ENCODE measurements around the gene MORN5. TPM values are rescaled to one million over a fixed set of nuclear protein-coding genes. Genes with fewer than 3 reads are reported as not detected.

Gene MORN5
- not detected for polyA plus RNA-seq (2012; ENCODE audit: low read depth, missing spikeins)

DNA sequence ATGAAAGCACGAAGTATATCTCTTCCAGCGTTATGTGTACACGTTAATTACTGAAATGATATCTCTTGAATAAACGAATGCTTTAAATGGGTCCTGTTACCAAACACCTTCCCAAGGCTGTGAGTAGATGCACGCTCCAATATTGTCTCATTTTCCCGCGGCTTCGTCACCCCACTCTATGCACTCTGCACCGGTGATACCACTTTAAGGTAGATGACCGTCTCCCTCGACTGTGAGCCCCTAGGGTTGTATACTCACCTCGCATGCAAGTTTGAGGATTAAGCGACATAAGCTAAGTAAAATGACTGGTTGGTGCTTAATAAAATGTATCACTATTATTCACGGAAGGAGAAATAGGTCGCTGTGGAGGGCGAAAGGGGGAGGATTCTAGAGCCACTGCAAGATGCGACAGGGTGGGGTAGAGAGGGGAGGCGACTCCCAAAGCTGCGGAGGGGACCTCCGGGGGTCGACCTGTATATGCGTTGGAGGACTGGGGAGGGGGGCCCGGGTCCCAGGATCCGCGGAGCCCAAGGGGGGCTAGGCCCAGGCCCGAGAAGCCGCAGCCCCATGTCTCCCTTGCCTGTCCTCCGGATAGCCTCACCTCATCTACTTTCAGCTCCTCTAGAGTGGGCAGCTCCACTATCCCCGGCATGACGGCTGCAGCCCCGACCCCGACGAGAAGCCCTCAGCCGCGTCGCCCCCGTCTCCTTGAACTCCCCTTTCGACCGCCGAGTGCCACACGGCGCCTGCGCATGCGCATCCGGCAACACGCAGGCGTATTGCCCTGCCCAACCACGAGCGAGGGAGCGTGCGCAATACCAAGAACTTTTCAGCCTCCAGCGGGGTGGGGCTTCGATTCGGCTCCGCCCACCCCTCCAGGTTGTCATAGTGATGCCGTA lies at the start of gene MORN5, which contains the start of gene NDUFA8:
MORN5 (plus strand) TSS at position 883 of the 899 bp plus-strand sequence. CDS start 65 bp downstream, outside the sequence.
NDUFA8 (minus strand) TSS at position 754 of the 899 bp plus-strand sequence; CDS start at position 652, 102 bp downstream.
- FAIRE-seq: peak; percentile 99
- DNase-seq (ENCODE audit: insufficient read length, low spot score): peak; percentile 96
- TF ChIP-seq SPI1 (IDR thresholded peaks at IDR 0.05; ENCODE audit: low read depth, low read length) (no peak), POLR2AphosphoS5 (IDR thresholded peaks at IDR 0.05; ENCODE audit: low read depth, low read length) (peak; percentile 69; the same call in 1 of the 2 replicates), POU2F2 (IDR thresholded peaks at IDR 0.05; ENCODE audit: low read depth, low read length) (no peak), POLR2A (IDR thresholded peaks at IDR 0.05; ENCODE audit: low read depth, low read length) (peak; percentile 66; the same call in 1 of the 2 replicates)

DNA sequence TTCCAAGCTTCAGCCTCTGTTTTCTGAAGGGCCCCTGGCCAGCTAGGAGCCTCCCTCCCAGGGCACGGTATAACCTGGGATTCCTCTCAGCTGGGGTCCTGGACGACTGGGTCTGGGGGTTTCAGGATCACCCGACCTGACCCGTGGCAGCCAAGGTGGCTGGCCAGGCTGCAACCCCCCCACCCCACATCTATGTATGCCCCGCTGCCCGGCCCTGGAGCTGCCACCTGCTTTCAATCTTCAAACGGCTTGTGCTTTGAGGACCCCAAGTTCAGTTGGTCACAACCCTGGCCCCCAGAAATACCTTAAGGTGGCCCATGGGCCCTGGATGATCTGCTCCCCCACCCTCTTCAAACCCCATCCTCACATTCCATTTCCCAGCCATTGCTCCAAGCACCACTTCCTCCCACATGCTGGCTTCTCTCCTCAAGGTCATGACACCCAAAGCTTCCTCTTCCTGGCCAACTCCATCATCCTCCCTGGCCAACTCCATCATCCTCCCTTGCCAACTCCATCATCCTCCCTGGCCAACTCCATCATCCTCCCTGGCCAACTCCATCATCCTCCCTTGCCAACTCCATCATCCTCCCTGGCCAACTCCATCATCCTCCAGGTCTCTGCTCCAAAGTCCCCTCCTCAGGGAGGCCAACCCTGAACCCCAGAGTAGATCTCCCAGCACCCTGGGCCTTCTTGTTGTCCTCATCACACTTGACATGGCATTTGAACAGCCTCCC lies 49.4 kb upstream of the MORN5 start:
- TF ChIP-seq SPI1 (IDR thresholded peaks at IDR 0.05; ENCODE audit: low read depth, low read length) (no peak), PAX5 (IDR thresholded peaks at IDR 0.05; ENCODE audit: insufficient read depth, low read length, severe bottlenecking) (no peak), POLR2AphosphoS5 (IDR thresholded peaks at IDR 0.05; ENCODE audit: low read depth, low read length) (no peak), POU2F2 (IDR thresholded peaks at IDR 0.05; ENCODE audit: low read depth, low read length) (no peak), POLR2A (IDR thresholded peaks at IDR 0.05; ENCODE audit: low read depth, low read length) (no peak), TAF1 (IDR thresholded peaks at IDR 0.05; ENCODE audit: low read depth, low read length) (no peak)
- FAIRE-seq (no peak), DNase-seq (ENCODE audit: insufficient read length, low spot score) (no peak)

DNA sequence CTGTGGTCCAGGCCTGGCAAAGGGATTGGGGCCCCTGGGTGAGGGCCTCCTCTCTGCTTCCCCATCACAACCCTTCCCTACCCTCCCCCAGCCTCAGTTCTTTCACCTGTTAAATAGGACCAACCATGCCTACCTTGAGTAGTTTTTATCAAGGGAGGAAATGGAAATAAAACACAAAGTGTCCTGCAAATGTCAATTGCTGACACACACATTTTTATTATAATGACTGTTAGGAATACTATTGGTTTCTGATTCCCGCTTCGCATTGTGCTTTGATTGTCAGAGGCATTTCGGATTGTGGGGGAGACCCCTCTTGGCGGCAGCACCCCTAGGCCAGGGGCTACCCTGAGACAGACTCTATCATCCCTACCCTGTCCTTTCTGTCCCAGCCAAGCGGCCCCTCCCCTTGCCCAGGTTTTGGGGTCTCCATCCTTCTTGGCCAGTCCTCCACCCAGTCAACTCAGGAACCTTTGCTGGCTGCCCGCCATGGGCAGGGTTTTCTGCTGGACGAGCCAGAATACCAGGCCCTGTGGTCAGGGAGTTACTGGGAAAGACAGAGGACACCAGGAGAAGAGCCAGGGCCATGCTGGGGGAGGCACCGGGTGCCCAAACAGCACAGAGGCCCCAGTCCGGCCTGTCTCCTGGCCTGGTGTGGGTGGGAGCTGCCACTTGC lies 48.2 kb upstream of the MORN5 start:
- no peak for TF ChIP-seq TAF1 (IDR thresholded peaks at IDR 0.05; ENCODE audit: low read depth, low read length)
- no peak for TF ChIP-seq POU2F2 (IDR thresholded peaks at IDR 0.05; ENCODE audit: low read depth, low read length)
- no peak for TF ChIP-seq POLR2A (IDR thresholded peaks at IDR 0.05; ENCODE audit: low read depth, low read length)
- TF ChIP-seq PAX5 (IDR thresholded peaks at IDR 0.05; ENCODE audit: insufficient read depth, low read length, severe bottlenecking): no peak
- FAIRE-seq: no peak
- DNase-seq (ENCODE audit: insufficient read length, low spot score): no peak

DNA sequence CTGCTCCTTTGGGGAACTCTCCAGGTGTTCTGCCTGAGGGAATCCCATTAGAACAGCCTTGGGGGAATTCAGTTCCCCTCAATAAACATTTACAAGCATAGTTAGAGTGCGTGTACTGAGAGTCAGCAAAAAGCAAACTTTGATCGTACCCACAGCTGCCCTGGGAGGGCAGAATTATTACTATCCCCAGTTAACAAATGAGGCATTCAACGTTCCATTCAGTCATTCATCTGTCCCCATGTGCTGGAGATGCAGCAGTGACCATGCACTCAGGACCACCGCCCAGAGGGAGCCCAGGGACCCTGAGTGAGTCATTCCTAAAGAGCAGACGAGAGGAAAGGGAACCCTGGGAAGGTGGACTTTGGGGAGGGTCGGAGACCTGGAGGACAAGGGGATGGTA lies 47.5 kb upstream of the MORN5 start:
- FAIRE-seq (no peak), DNase-seq (ENCODE audit: insufficient read length, low spot score) (no peak)

DNA sequence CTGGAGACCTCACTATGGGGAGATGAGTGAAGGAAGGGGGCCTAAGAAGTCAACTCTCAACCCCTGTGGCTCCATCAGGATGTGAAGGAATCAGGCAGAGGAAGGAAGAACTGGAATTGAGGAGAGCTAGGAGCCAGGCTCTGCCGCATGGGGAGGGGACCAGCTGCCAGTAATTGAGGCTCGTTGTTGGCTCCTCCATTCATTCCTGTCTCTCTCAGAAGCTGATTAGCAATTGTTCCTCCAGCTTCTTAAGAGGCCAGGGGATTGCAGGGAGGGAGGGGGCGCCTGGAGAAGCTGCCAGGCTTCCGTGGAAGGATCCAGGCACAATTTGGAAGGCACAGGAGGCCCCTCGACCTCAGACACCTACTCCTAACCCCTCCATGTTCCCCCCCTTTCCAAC lies 46.1 kb upstream of the MORN5 start:
- FAIRE-seq (no peak), DNase-seq (ENCODE audit: insufficient read length, low spot score) (no peak)
- TF ChIP-seq POLR2AphosphoS5 (IDR thresholded peaks at IDR 0.05; ENCODE audit: low read depth, low read length): no peak
- no peak for TF ChIP-seq POLR2A (IDR thresholded peaks at IDR 0.05; ENCODE audit: low read depth, low read length)
- no peak for TF ChIP-seq SPI1 (IDR thresholded peaks at IDR 0.05; ENCODE audit: low read depth, low read length)
- no peak for TF ChIP-seq POU2F2 (IDR thresholded peaks at IDR 0.05; ENCODE audit: low read depth, low read length)
- no peak for TF ChIP-seq PAX5 (IDR thresholded peaks at IDR 0.05; ENCODE audit: insufficient read depth, low read length, severe bottlenecking)
- TF ChIP-seq TAF1 (IDR thresholded peaks at IDR 0.05; ENCODE audit: low read depth, low read length): no peak

More for the DNA sequence above, 47.5 kb upstream of the MORN5 start:
- TF ChIP-seq POLR2AphosphoS5 (IDR thresholded peaks at IDR 0.05; ENCODE audit: low read depth, low read length) (no peak), SPI1 (IDR thresholded peaks at IDR 0.05; ENCODE audit: low read depth, low read length) (no peak), POU2F2 (IDR thresholded peaks at IDR 0.05; ENCODE audit: low read depth, low read length) (no peak), POLR2A (IDR thresholded peaks at IDR 0.05; ENCODE audit: low read depth, low read length) (no peak), TAF1 (IDR thresholded peaks at IDR 0.05; ENCODE audit: low read depth, low read length) (no peak), PAX5 (IDR thresholded peaks at IDR 0.05; ENCODE audit: insufficient read depth, low read length, severe bottlenecking) (no peak)

DNA sequence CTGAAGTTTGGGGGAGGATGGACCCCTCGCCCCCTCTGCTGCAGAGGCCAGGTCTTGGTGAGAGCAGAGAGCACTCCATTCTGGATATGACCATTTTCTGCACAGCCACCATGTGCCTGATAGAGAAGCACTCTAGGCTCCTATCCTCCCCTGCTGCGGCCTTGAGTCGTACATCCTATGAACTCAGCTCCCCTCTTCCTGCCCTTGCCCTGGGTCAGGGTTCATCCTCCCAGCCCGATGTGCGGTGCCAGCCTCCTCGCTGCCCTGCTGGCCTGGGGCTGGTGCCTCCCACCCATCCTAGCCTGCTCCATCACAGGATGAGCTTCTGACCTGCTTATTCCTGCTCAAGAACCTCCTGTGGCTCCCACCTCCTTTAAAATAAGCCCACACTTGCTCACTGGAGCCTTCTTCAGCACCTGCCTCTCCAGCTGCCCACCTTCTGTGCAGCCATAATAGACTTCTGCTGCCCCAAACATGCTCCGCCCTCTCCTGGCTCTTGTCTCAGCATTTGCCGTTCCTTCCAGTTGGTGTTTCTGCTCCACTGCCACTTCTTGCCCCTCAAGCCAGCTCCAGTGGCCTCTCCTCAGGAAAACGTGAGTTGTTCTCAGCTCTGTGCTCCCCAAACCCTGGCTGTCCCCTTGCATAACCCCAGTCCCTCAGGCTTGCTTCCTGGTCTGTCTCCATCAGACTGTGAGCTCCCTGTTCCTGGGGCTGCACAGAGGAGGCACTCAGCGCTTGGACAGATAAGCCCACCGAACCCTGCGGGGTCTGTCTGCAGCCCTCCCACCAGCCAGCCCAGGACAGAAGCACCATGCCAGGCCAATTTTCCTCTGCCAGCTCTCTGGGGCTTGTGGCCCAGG lies 44.3 kb upstream of the MORN5 start:
- TF ChIP-seq SPI1 (IDR thresholded peaks at IDR 0.05; ENCODE audit: low read depth, low read length) (no peak), POU2F2 (IDR thresholded peaks at IDR 0.05; ENCODE audit: low read depth, low read length) (no peak), PAX5 (IDR thresholded peaks at IDR 0.05; ENCODE audit: insufficient read depth, low read length, severe bottlenecking) (no peak), TAF1 (IDR thresholded peaks at IDR 0.05; ENCODE audit: low read depth, low read length) (no peak), POLR2A (IDR thresholded peaks at IDR 0.05; ENCODE audit: low read depth, low read length) (no peak), POLR2AphosphoS5 (IDR thresholded peaks at IDR 0.05; ENCODE audit: low read depth, low read length) (no peak)
- DNase-seq (ENCODE audit: insufficient read length, low spot score) (no peak), FAIRE-seq (no peak)

DNA sequence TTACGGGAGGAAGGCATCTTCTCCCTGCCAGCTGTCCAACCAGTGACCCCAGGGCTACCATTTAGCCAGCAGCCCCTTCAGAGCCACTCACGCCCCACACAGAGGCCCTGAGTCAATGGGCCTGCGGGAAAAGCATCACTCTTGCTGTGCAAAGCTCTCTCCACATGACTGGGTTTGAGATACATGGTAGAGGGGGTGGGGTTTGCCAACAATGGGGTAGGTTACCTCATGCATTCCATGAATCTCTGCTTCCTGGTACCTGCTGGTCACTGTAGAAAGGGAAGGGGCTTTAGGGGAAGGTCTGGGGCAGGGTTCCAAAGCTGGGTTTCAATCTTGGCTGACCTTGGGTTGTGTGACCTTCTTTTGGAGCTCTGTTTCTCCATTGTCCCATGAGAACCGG lies 43.7 kb upstream of the MORN5 start:
- no peak for TF ChIP-seq POLR2A (IDR thresholded peaks at IDR 0.05; ENCODE audit: low read depth, low read length)
- no peak for TF ChIP-seq TAF1 (IDR thresholded peaks at IDR 0.05; ENCODE audit: low read depth, low read length)
- no peak for TF ChIP-seq PAX5 (IDR thresholded peaks at IDR 0.05; ENCODE audit: insufficient read depth, low read length, severe bottlenecking)
- TF ChIP-seq POU2F2 (IDR thresholded peaks at IDR 0.05; ENCODE audit: low read depth, low read length): no peak
- TF ChIP-seq SPI1 (IDR thresholded peaks at IDR 0.05; ENCODE audit: low read depth, low read length): no peak
- no peak for TF ChIP-seq POLR2AphosphoS5 (IDR thresholded peaks at IDR 0.05; ENCODE audit: low read depth, low read length)
- DNase-seq (ENCODE audit: insufficient read length, low spot score) (no peak), FAIRE-seq (no peak)

Measured in GM12891 (cell line).